ENCODE results near the gene MANBA.
"Not testable (repeated sequence)": the region's sequence is repeated elsewhere in the genome, so short reads cannot be mapped to it uniquely, and the experiment has no call there.

The MANBA gene

DNA sequence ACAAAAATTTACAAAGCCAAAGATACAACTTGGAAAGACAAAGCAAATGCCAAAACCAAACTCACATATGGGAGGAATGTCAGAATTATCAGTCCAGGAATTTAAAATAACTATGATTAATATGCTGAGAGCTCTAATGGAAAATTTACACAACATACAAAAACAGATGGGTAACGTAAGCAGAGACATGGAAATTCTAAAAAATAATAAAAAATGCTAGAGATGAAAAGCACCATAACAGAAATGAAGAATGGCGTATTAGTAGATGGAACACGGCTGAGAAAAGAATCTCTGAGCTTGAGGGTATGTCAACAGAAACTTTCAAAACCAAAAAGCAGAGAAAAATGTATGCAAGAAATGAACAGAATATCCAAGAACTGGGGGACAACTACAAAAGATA is 4.1 kb upstream of the MANBA start:
- Histone ChIP-seq H2AFZ (ENCODE audit: low read length, unreplicated experiment) (no peak overlapping the region), H3K27ac (ENCODE audit: low read depth, low read length) (no peak overlapping the region)

GRCh38 chr4:102761906-102762305 is 1.1 kb upstream of the MANBA start:
- Histone ChIP-seq H3K36me3 (ENCODE audit: insufficient read depth, low read length) (no peaks in the 10 kb centered on the region), H3K4me1 (ENCODE audit: control insufficient read depth, insufficient read depth, low read length, unreplicated experiment) (no peaks in the 10 kb centered on the region), H3K27me3 (ENCODE audit: insufficient read depth, low read length) (no peaks in the 10 kb centered on the region; the same call in 1 of the 2 replicates), H3K27ac (ENCODE audit: low read depth, low read length) (no peak overlapping the region), H3K4me3 (ENCODE audit: low read depth, low read length) (peak overlapping the region; percentile 95), H3K79me2 (ENCODE audit: control insufficient read depth, insufficient read depth, low read length, unreplicated experiment) (peaks cover 16% of the 10 kb centered on the region), H2AFZ (ENCODE audit: low read length, unreplicated experiment) (peak overlapping the region; percentile 98)

More for the DNA sequence above, 4.1 kb upstream of the MANBA start:
- H3K4me1 ChIP-seq (ENCODE audit: control insufficient read depth, insufficient read depth, low read length, unreplicated experiment), result no peaks in the 10 kb centered on the region
- no peaks in the 10 kb centered on the region; the same call in 1 of the 2 replicates for H3K27me3 ChIP-seq (ENCODE audit: insufficient read depth, low read length)
- no peak overlapping the region for H3K4me3 ChIP-seq (ENCODE audit: low read depth, low read length)
- H3K36me3 ChIP-seq (ENCODE audit: insufficient read depth, low read length), result no peaks in the 10 kb centered on the region
- no peaks in the 10 kb centered on the region for H3K79me2 ChIP-seq (ENCODE audit: control insufficient read depth, insufficient read depth, low read length, unreplicated experiment)

DNA sequence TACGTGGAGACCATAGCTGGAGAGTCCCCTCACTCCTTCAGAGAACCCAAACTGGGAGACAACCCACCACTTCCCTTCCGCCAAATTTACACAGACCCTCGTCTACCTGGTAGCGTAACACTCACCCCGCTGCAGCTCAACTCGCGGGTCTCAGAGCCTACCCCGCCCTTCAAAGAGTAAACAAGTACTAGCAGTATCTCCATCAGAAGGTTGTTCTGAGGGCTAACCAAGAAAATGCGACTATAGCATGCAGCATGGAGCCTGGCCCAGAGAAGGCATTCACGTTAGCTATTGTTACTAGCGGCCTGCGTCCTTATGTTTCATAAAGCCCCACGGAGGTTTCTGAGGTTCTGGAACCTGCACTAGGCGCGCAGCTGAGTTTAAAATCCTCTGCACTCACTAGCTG is 531 bp upstream of the MANBA start:
- no peak overlapping the region for H3K27ac ChIP-seq (ENCODE audit: low read depth, low read length)
- peaks cover 16% of the 10 kb centered on the region for H3K79me2 ChIP-seq (ENCODE audit: control insufficient read depth, insufficient read depth, low read length, unreplicated experiment)
- peak overlapping the region; percentile 95 for H3K4me3 ChIP-seq (ENCODE audit: low read depth, low read length)
- no peaks in the 10 kb centered on the region for H3K36me3 ChIP-seq (ENCODE audit: insufficient read depth, low read length)
- no peaks in the 10 kb centered on the region; the same call in 1 of the 2 replicates for H3K27me3 ChIP-seq (ENCODE audit: insufficient read depth, low read length)
- H3K4me1 ChIP-seq (ENCODE audit: control insufficient read depth, insufficient read depth, low read length, unreplicated experiment), result no peaks in the 10 kb centered on the region
- peak overlapping the region; percentile 98 for H2AFZ ChIP-seq (ENCODE audit: low read length, unreplicated experiment)

GRCh38 chr4:102759831-102760644 is 730 bp downstream of the MANBA start:
- Histone ChIP-seq H3K79me2 (ENCODE audit: control insufficient read depth, insufficient read depth, low read length, unreplicated experiment) (peaks cover 16% of the 10 kb centered on the region), H3K4me1 (ENCODE audit: control insufficient read depth, insufficient read depth, low read length, unreplicated experiment) (no peaks in the 10 kb centered on the region), H3K36me3 (ENCODE audit: insufficient read depth, low read length) (no peaks in the 10 kb centered on the region), H3K27ac (ENCODE audit: low read depth, low read length) (no peak overlapping the region; the same call in 1 of the 2 replicates), H3K4me3 (ENCODE audit: low read depth, low read length) (peak overlapping the region; percentile 95), H2AFZ (ENCODE audit: low read length, unreplicated experiment) (peak overlapping the region; percentile 98), H3K27me3 (ENCODE audit: insufficient read depth, low read length) (no peaks in the 10 kb centered on the region; the same call in 1 of the 2 replicates)

GRCh38 chr4:102758241-102759160 is 2.3 kb downstream of the MANBA start:
- peaks cover 7% of the 10 kb centered on the region for H3K4me1 ChIP-seq (ENCODE audit: control insufficient read depth, insufficient read depth, low read length, unreplicated experiment)
- peaks cover 16% of the 10 kb centered on the region for H3K79me2 ChIP-seq (ENCODE audit: control insufficient read depth, insufficient read depth, low read length, unreplicated experiment)
- no peak overlapping the region for H3K27ac ChIP-seq (ENCODE audit: low read depth, low read length)
- H3K36me3 ChIP-seq (ENCODE audit: insufficient read depth, low read length), result no peaks in the 10 kb centered on the region
- no peaks in the 10 kb centered on the region; the same call in 1 of the 2 replicates for H3K27me3 ChIP-seq (ENCODE audit: insufficient read depth, low read length)
- no peak overlapping the region for H2AFZ ChIP-seq (ENCODE audit: low read length, unreplicated experiment)
- no peak overlapping the region for H3K4me3 ChIP-seq (ENCODE audit: low read depth, low read length)

GRCh38 chr4:102757681-102758080 is 3.1 kb downstream of the MANBA start:
- no peaks in the 10 kb centered on the region for H3K36me3 ChIP-seq (ENCODE audit: insufficient read depth, low read length)
- peaks cover 8% of the 10 kb centered on the region for H3K4me1 ChIP-seq (ENCODE audit: control insufficient read depth, insufficient read depth, low read length, unreplicated experiment)
- no peaks in the 10 kb centered on the region; the same call in 1 of the 2 replicates for H3K27me3 ChIP-seq (ENCODE audit: insufficient read depth, low read length)
- no peak overlapping the region for H3K27ac ChIP-seq (ENCODE audit: low read depth, low read length)
- no peak overlapping the region for H3K4me3 ChIP-seq (ENCODE audit: low read depth, low read length)
- peaks cover 16% of the 10 kb centered on the region for H3K79me2 ChIP-seq (ENCODE audit: control insufficient read depth, insufficient read depth, low read length, unreplicated experiment)
- H2AFZ ChIP-seq (ENCODE audit: low read length, unreplicated experiment), result no peak overlapping the region

DNA sequence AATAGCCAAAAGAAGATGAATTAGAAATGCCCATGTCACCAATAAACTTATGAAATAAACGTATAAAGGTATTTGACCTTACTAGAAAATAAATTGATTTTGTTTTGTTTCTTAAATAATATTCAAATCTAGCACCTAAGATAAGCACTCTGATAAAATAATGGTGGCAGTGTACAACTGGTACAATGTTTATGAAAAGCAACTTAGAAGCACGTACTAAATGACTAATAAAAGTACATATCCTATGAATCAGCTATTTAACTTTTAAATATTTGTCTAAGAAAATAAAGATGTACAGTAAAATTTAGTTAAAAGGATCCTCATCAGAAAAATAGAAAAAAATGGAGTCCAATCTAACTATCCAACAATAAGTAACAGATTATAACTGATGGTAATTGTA is 6.7 kb downstream of the MANBA start:
- Histone ChIP-seq H3K27me3 (ENCODE audit: insufficient read depth, low read length) (no peaks in the 10 kb centered on the region), H3K27ac (ENCODE audit: low read depth, low read length) (no peak overlapping the region), H3K79me2 (ENCODE audit: control insufficient read depth, insufficient read depth, low read length, unreplicated experiment) (peaks cover 9% of the 10 kb centered on the region), H3K4me3 (ENCODE audit: low read depth, low read length) (no peak overlapping the region), H3K36me3 (ENCODE audit: insufficient read depth, low read length) (no peaks in the 10 kb centered on the region), H2AFZ (ENCODE audit: low read length, unreplicated experiment) (no peak overlapping the region), H3K4me1 (ENCODE audit: control insufficient read depth, insufficient read depth, low read length, unreplicated experiment) (peaks cover 8% of the 10 kb centered on the region)

DNA sequence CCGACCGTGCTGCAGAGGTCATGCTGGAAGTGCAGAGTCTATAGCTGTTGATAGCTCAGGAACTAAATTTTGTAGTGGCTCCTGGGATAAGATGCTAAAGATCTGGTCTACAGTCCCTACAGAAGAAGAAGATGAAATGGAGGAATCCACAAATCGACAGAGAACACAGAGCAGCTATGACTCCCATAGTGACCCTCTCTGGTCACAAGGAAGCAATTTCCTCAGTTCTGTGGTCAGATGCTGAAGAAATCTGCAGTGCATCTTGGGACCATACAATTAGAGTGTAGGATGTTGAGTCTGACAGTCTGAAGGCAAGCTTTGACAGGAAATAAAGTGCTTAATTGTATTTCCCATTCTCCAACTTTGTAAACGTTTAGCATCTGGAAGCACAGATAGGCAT is 8.8 kb downstream of the MANBA start:
- no peak overlapping the region for H3K4me3 ChIP-seq (ENCODE audit: low read depth, low read length)
- no peak overlapping the region for H3K27ac ChIP-seq (ENCODE audit: low read depth, low read length)
- no peaks in the 10 kb centered on the region for H3K79me2 ChIP-seq (ENCODE audit: control insufficient read depth, insufficient read depth, low read length, unreplicated experiment)
- no peak overlapping the region for H2AFZ ChIP-seq (ENCODE audit: low read length, unreplicated experiment)
- no peaks in the 10 kb centered on the region for H3K27me3 ChIP-seq (ENCODE audit: insufficient read depth, low read length)
- H3K4me1 ChIP-seq (ENCODE audit: control insufficient read depth, insufficient read depth, low read length, unreplicated experiment), result peaks cover 8% of the 10 kb centered on the region
- no peaks in the 10 kb centered on the region for H3K36me3 ChIP-seq (ENCODE audit: insufficient read depth, low read length)

- not testable (repeated sequence) for H3K36me3 ChIP-seq (ENCODE audit: insufficient read depth, low read length); H3K27ac ChIP-seq (ENCODE audit: low read depth, low read length)
Measured at GRCh38 chr4:102743352-102743751, 17.4 kb downstream of the MANBA start.

GRCh38 chr4:102738802-102739201 is 22.0 kb downstream of the MANBA start:
- not testable (repeated sequence) for H2AFZ ChIP-seq (ENCODE audit: low read length, unreplicated experiment); H3K4me1 ChIP-seq (ENCODE audit: control insufficient read depth, insufficient read depth, low read length, unreplicated experiment); H3K27ac ChIP-seq (ENCODE audit: low read depth, low read length); H3K4me3 ChIP-seq (ENCODE audit: low read depth, low read length); H3K79me2 ChIP-seq (ENCODE audit: control insufficient read depth, insufficient read depth, low read length, unreplicated experiment); H3K36me3 ChIP-seq (ENCODE audit: insufficient read depth, low read length); H3K27me3 ChIP-seq (ENCODE audit: insufficient read depth, low read length)

More at GRCh38 chr4:102743352-102743751, 17.4 kb downstream of the MANBA start:
- not testable (repeated sequence) for H2AFZ ChIP-seq (ENCODE audit: low read length, unreplicated experiment); H3K4me1 ChIP-seq (ENCODE audit: control insufficient read depth, insufficient read depth, low read length, unreplicated experiment); H3K4me3 ChIP-seq (ENCODE audit: low read depth, low read length); H3K79me2 ChIP-seq (ENCODE audit: control insufficient read depth, insufficient read depth, low read length, unreplicated experiment); H3K27me3 ChIP-seq (ENCODE audit: insufficient read depth, low read length)
